T-helper 2 cell (primary cell): ENCODE measurements around the gene BLCAP.
"Not testable (repeated sequence)": the region's sequence is repeated elsewhere in the genome, so short reads cannot be mapped to it uniquely, and the experiment has no call there.

Experiments
- DNase-seq, 5 experiments: peaks; one replicate each; pipeline versions ENCODE4 v3.0.0 to v3.0.0-alpha.2; 2012 to 2022

The BLCAP gene

GRCh38 chr20:37479925-37480691 lies 47.6 kb downstream of the BLCAP start:
- DNase-seq = no peak

GRCh38 chr20:37479266-37479665 lies 48.4 kb downstream of the BLCAP start:
- DNase-seq = no peak

GRCh38 chr20:37477041-37477440 lies 50.6 kb downstream of the BLCAP start:
- DNase-seq = no peak

- DNase-seq = no peak
These were observed 52.4 kb downstream of the BLCAP start for GRCh38 chr20:37475252-37475651.

- DNase-seq = no peak
These were observed 53.3 kb downstream of the BLCAP start for GRCh38 chr20:37474386-37474785.

GRCh38 chr20:37473249-37474000 lies 54.3 kb downstream of the BLCAP start:
- no peak for DNase-seq

GRCh38 chr20:37472435-37472834 lies 55.2 kb downstream of the BLCAP start:
- DNase-seq = not testable (repeated sequence)

GRCh38 chr20:37471741-37472235 lies 55.9 kb downstream of the BLCAP start:
- no peak for DNase-seq

GRCh38 chr20:37470190-37470589 lies 57.5 kb downstream of the BLCAP start:
- not testable (repeated sequence) for DNase-seq

GRCh38 chr20:37469531-37469930 lies 58.1 kb downstream of the BLCAP start:
- no peak for DNase-seq

- no peak for DNase-seq
These were observed 58.8 kb downstream of the BLCAP start for GRCh38 chr20:37468886-37469285.
